Lower leg skin (tissue), 4 donors: ENCODE measurements around the gene DBF4B. TPM values are rescaled to one million over a fixed set of nuclear protein-coding genes. Genes with fewer than 3 reads are reported as not detected.
"Not testable (repeated sequence)": the region's sequence is repeated elsewhere in the genome, so short reads cannot be mapped to it uniquely, and the experiment has no call there.

Experiments
- DNase-seq, 2 donors: peaks; one replicate each; pipeline ENCODE4 v3.0.0-alpha.2; 2019; ENCODE audit warnings: low spot score in 2 of 2
- H3K4me3 ChIP-seq: fragments of 200-600 bp; sonication (generic); 2 replicates; pipeline ENCODE4 v1.5.1; 2017; ENCODE audit warnings: mild to moderate bottlenecking, low read depth; ENCODE audit not compliant: poor library complexity, severe bottlenecking
- POLR2A ChIP-seq, 2 donors: fragments of 450-650 bp; IDR thresholded peaks; one replicate each; pipeline ENCODE4 v1.6.1; 2016 to 2017; ENCODE audit warnings: antibody characterized with exemption in 2 of 2, mild to moderate bottlenecking in 1 of 2, moderate library complexity in 1 of 2
- WGBS, 2 donors: methylation state at CpG; one replicate each; pipeline ENCODE4 v1.1.5; 2018; 5-methylcytosine and 5-hydroxymethylcytosine counted together
- intact Hi-C: fragments of 100-400 bp; cut with DNase I; formaldehyde crosslinking; loops from one replicate; pipeline ENCODE4 v1.15.0; 2023; ENCODE audit warnings: low total_unique reads
- total RNA-seq, 4 donors: library from RNA; depleted of rRNA; stranded (reverse); fragments of >200 nt; gene quantifications; one replicate each; pipeline ENCODE4 v1.1.0, GENCODE V29; 2016
- TF ChIP-seq, protein P1 (sequence below), 3 donors: fragments of 450-650 bp; IDR thresholded peaks; one replicate each; pipeline ENCODE4 v1.5.1; 2016; ENCODE audit warnings: antibody characterized with exemption in 3 of 3, mild to moderate bottlenecking in 3 of 3, moderate library complexity in 2 of 3

Gene DBF4B
- total RNA-seq, 4 donors from 2014 or later = 1.3 to 3.5 (median 2.1) TPM

DNA sequence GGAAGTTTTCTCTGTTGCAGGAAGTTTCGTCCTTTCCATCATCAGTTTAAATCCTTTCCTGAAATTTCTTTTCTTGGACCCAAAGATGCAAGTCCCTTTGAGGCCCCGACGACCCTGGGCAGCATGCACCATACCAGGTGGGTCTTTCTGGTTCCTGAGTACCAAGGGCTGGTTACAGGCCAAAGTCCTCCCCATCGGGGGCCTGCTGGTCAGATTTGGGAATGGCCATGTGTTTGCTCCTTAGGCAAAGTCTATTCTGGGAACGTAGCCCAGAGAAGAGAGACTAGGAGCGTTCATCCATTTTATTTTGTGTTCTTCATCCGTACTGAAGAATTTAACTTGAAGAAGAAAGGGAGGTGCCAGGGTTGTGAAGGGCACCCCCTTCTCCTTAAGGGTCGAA lies 32.9 kb downstream of the DBF4B start:
- intact Hi-C loops = no loop called here
- no peak for TF ChIP-seq POLR2A (IDR thresholded peaks at IDR 0.05)
- TF ChIP-seq, protein P1, sequence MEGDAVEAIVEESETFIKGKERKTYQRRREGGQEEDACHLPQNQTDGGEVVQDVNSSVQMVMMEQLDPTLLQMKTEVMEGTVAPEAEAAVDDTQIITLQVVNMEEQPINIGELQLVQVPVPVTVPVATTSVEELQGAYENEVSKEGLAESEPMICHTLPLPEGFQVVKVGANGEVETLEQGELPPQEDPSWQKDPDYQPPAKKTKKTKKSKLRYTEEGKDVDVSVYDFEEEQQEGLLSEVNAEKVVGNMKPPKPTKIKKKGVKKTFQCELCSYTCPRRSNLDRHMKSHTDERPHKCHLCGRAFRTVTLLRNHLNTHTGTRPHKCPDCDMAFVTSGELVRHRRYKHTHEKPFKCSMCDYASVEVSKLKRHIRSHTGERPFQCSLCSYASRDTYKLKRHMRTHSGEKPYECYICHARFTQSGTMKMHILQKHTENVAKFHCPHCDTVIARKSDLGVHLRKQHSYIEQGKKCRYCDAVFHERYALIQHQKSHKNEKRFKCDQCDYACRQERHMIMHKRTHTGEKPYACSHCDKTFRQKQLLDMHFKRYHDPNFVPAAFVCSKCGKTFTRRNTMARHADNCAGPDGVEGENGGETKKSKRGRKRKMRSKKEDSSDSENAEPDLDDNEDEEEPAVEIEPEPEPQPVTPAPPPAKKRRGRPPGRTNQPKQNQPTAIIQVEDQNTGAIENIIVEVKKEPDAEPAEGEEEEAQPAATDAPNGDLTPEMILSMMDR (IDR thresholded peaks at IDR 0.05) = no peak
- no peak overlapping the region for H3K4me3 ChIP-seq
- 93 to 94% methylated on average over 8 of the region's 8 CpGs for WGBS, 2 donors
- DNase-seq = no peak

DNA sequence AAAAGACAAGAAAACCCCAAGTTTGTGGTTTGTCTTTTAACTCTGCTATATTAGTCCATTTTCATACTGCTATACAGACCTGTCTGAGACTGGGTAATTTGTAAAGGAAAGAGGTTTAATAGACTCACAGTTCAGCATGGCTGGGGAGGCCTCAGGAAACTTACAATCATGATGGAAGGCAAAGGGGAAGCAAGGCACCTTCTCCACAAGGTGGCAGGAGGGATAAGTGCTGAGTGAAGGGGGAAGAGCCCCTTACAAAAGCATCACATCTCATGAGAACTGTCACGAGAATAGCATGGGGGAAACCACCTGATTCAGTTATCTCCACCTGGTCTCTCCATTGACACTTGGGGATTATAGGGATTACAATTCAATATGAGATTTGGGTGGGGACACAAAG lies 36.8 kb downstream of the DBF4B start:
- H3K4me3 ChIP-seq = no peak overlapping the region

DNA sequence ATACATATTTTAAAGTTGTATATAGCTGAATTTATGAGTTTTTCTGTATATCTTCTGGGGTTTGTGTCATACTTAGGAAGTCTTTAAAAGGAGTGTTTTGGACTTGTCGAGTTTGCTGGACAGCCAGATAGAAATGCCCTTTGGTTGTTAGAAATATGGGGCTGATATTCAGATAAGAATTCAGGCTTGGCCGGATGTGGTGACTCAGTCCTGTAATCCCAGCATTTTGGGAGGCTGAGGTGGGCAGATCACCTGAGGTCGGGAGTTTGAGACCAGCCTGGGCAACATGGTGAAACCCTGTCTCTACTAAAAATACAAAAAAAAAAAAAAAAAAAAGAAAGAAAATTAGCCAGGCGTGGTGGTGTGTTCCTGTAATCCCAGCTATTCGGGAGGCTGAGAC lies 37.3 kb downstream of the DBF4B start:
- intact Hi-C loops, DNase-seq, H3K4me3 ChIP-seq: not testable (repeated sequence)
- WGBS, 2 donors = 89 to 96% methylated on average over 5 of the region's 5 CpGs

More for the DNA sequence above, 36.8 kb downstream of the DBF4B start:
- DNase-seq = no peak
- 81 to 94% methylated on average over 1 of the region's 1 CpG for WGBS, 2 donors
- TF ChIP-seq, protein P1 (IDR thresholded peaks at IDR 0.05) = no peak
- TF ChIP-seq POLR2A (IDR thresholded peaks at IDR 0.05) = no peak
- intact Hi-C loops = no loop called here

DNA sequence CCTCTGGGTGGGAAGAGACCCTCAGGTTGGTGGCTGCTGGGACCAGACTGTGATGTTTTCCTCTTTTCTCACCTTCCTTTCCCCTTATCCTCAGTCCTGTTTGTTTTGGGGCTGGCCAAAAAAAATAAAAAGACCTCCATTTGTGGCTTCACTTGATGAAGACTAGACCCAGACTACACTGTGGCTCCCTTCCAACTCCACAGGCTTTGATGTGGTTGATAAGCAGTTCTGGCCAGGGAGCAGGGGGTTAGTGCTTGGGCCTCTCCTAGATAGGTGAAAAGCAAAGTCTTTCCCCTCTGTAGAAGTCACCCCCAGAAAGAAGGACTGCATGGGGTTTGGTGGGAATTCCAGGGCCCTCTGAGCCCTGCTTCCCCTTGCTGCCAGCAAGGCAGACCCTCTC lies 39.1 kb downstream of the DBF4B start:
- no peak for DNase-seq
- no peak for TF ChIP-seq POLR2A (IDR thresholded peaks at IDR 0.05)
- TF ChIP-seq, protein P1 (IDR thresholded peaks at IDR 0.05) = no peak
- H3K4me3 ChIP-seq = no peak overlapping the region
- intact Hi-C loops = no loop called here

DNA sequence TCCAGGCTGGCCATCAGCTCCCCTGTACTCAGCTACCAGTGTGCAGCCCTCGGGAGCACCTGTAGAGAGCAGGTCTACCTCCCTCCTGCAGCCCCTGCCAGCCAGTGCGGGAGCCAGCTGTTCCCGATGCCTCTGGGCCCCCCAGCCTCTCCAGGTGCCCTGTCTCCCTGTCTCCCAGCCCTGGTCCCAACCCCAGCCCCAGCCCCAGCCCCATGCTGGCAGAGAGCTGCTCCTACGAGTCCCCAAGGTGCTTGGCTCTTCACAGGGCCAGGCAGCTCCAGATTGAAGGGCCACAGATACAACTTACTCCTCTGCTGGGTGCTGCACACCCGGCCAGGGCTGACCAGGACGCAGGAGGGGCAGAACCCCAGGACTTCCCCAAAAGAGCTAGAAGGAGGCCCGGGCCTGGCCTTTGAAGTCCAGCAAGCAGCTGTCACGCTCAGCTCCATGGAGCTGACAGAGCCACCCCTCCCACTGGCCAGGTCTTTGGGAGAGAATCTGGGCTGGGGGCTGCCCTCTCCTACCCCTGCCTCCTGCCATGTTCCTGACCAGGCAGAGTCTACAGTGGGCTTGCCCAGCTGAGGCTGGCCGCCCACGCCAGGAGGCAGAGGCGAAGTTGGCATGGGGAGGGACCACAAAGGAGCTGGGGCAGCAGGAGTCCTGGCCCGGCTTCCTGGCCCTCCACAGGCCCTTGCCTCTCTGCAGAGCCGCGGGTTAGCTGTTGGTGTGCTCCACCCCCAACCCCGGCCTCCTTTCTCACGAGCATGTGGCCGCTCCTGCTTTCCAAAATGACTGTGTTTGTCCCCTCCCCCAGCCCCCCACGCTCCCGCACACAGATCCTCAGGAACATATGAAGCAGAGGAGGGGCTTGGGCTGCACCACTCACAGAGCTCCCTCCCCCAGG lies 40.9 kb downstream of the DBF4B start:
- DNase-seq = no peak
- H3K4me3 ChIP-seq = no peak overlapping the region
- intact Hi-C loops = no loop called here
- TF ChIP-seq POLR2A (IDR thresholded peaks at IDR 0.05) = no peak
- TF ChIP-seq, protein P1 (IDR thresholded peaks at IDR 0.05) = no peak
- WGBS, 2 donors = 81 to 83% methylated on average over 15 to 19 of the region's 19 CpGs

DNA sequence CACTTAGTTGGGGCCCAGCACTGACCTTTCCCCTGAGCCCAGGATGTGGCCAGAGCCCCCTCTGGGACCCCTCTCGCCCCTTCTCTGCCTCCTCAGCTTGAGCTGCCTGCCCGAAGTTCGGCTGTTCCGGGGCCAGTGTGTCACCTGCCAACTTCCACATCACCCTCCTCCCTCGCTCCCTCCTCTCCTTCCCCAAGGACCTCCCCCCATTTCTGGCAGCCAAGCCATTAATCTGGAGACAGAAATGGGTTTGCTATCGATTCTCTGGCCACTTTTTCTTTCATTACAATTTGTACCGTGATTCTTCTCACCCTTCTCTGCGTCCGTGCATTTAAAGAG lies 41.5 kb downstream of the DBF4B start:
- intact Hi-C loops = no loop called here
- no peak for TF ChIP-seq POLR2A (IDR thresholded peaks at IDR 0.05)
- TF ChIP-seq, protein P1 (IDR thresholded peaks at IDR 0.05) = no peak
- WGBS, 2 donors = 64 to 71% methylated on average over 9 of the region's 9 CpGs
- H3K4me3 ChIP-seq = no peak overlapping the region
- no peak for DNase-seq
